Measurements from ENCODE around the gene NAV2. TPM values are rescaled to one million over a fixed set of nuclear protein-coding genes. Genes with fewer than 3 reads are reported as not detected.

Gene NAV2
- total and polyA plus RNA-seq, 4 experiments from 2014 or later: 1.1 to 6.2 (median 4.2) TPM; not detected in 1

DNA sequence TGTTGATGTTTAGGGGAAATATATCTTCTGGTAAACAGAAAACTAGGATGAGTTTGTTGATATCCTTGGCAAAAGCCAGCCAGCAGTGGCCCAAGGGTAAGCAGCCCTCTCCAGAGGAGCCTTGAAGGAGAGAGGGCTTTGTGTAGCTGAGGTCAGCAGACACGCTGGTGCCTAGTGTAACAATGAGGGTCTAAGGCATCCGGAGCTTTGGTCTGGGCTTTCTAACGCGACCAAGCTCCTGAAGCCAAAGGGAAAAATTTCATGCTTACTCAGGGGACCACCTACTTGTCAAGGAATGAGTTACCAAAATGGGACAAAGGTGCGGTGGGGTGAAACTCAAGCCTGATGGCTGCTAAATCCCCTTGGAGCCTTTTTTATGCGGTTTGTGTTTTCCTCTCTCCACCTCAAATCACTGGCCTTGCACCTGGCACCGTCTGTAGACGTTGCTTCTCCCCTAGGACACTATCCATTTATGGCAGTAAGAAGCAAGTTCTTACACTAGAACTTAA lies 312.7 kb downstream of the NAV2 start:
- Mint-ChIP-seq H3K27ac (no peak overlapping the region), H3K9me3 (no peaks in the 10 kb centered on the region), H3K4me3 (no peak overlapping the region), H3K27me3 (no peaks in the 10 kb centered on the region), H3K36me3 (no peaks in the 10 kb centered on the region), H3K4me1 (no peaks in the 10 kb centered on the region)
- CTCF ChIA-PET (ENCODE audit: partially characterized antibody): no interaction called here
- no peak overlapping the region for H3K27ac ChIP-seq (ENCODE audit: low read depth, low read length)
- no peak for DNase-seq
- H3K27me3 ChIP-seq (ENCODE audit: insufficient read depth, low read length): no peaks in the 10 kb centered on the region
- intact Hi-C loops (cut with micrococcal nuclease): no loop called here
- POLR2A ChIA-PET (ENCODE audit: partially characterized antibody): no interaction called here
- H3K4me3 ChIP-seq (ENCODE audit: low read length in 2 of 2): no peak overlapping the region
- no peaks in the 10 kb centered on the region for H3K36me3 ChIP-seq (ENCODE audit: insufficient read depth, low read length)
- no peaks in the 10 kb centered on the region for H3K4me1 ChIP-seq (ENCODE audit: insufficient read depth, low read length)
- no peaks in the 10 kb centered on the region for H3K9me3 ChIP-seq (ENCODE audit: control insufficient read depth in 1 of 2, low read length in 2 of 2)

DNA sequence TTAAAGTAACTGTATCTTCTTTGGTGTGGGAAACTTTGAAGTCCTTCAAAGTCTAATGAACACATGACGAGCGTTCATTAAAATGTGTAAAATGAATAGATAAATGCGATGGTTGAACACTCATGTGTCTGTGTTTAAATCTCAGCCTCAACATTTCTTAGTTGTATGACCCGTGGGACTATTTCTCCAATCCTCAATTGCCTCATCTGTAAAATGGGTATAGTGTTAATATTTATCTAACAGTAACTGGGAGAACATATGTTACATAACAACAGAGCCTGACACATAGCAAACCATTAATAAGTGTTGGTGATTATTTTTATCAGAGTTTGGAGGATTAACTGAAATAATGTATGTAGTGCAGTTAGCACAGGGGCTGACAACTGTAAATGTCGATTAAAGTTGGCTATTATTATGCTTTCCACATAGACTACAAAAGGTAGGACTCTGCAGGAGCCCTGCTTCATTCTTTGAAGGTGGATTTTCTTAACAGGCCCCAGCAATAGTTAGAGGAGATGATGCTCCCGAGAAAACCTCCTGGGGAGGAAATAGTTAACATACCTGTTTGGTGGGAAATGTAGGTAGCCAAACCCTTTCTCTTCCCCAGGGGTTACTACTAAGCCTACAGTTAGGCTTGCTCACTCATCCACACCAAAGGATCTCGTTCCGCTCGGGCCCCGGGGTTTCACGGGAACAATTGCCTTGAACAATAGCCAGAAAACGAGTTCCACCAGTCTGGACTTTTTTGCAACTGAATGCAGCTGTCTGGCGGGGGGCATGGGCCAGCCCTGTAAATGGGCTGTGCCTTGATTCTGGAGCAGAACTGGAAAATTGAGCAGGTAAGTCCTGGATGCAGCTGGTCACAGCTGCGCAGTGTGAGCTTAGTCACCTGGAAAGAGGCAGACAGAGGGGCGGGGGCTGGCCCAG lies 314.3 kb downstream of the NAV2 start:
- POLR2A ChIA-PET (ENCODE audit: partially characterized antibody): no interaction called here
- intact Hi-C loops (cut with micrococcal nuclease): no loop called here

GRCh38 chr11:20027556-20028013 lies 314.9 kb downstream of the NAV2 start:
- no peaks in the 10 kb centered on the region for H3K9me3 Mint-ChIP-seq
- Histone ChIP-seq H3K4me1 (ENCODE audit: insufficient read depth, low read length) (no peaks in the 10 kb centered on the region), H3K4me3 (ENCODE audit: low read length in 2 of 2) (no peak overlapping the region), H3K36me3 (ENCODE audit: insufficient read depth, low read length) (no peaks in the 10 kb centered on the region), H3K9me3 (ENCODE audit: control insufficient read depth in 1 of 2, low read length in 2 of 2) (no peaks in the 10 kb centered on the region), H3K27ac (ENCODE audit: low read depth, low read length) (no peak overlapping the region), H3K27me3 (ENCODE audit: insufficient read depth, low read length) (no peaks in the 10 kb centered on the region)
- ChIA-PET POLR2A (ENCODE audit: partially characterized antibody) (no interaction called here), CTCF (ENCODE audit: partially characterized antibody) (no interaction called here)
- DNase-seq: no peak
- H3K27me3 Mint-ChIP-seq: peaks cover 0 to 2% of the 10 kb centered on the region in 2 donors
- intact Hi-C loops (cut with micrococcal nuclease): no loop called here
- H3K27ac Mint-ChIP-seq: no peak overlapping the region
- no peaks in the 10 kb centered on the region for H3K4me1 Mint-ChIP-seq
- H3K4me3 Mint-ChIP-seq: no peak overlapping the region
- H3K36me3 Mint-ChIP-seq: no peaks in the 10 kb centered on the region

More for the DNA sequence above, 314.3 kb downstream of the NAV2 start:
- CTCF ChIA-PET (ENCODE audit: partially characterized antibody): no interaction called here
- Mint-ChIP-seq H3K27me3 (peaks cover 0 to 2% of the 10 kb centered on the region in 2 donors), H3K4me1 (no peaks in the 10 kb centered on the region), H3K4me3 (no peak overlapping the region), H3K9me3 (no peaks in the 10 kb centered on the region), H3K36me3 (no peaks in the 10 kb centered on the region), H3K27ac (no peak overlapping the region)
- H3K4me1 ChIP-seq (ENCODE audit: insufficient read depth, low read length): no peaks in the 10 kb centered on the region
- no peak overlapping the region for H3K4me3 ChIP-seq (ENCODE audit: low read length in 2 of 2)
- H3K27ac ChIP-seq (ENCODE audit: low read depth, low read length): no peak overlapping the region
- DNase-seq: no peak
- no peaks in the 10 kb centered on the region for H3K36me3 ChIP-seq (ENCODE audit: insufficient read depth, low read length)
- H3K9me3 ChIP-seq (ENCODE audit: control insufficient read depth in 1 of 2, low read length in 2 of 2): no peaks in the 10 kb centered on the region
- no peaks in the 10 kb centered on the region for H3K27me3 ChIP-seq (ENCODE audit: insufficient read depth, low read length)

- ChIA-PET CTCF (ENCODE audit: partially characterized antibody) (no interaction called here), POLR2A (ENCODE audit: partially characterized antibody) (no interaction called here)
- H3K9me3 ChIP-seq (ENCODE audit: control insufficient read depth in 1 of 2, low read length in 2 of 2): no peaks in the 10 kb centered on the region
- H3K27me3 ChIP-seq (ENCODE audit: insufficient read depth, low read length): no peaks in the 10 kb centered on the region
- Mint-ChIP-seq H3K9me3 (no peaks in the 10 kb centered on the region), H3K27ac (no peak overlapping the region), H3K27me3 (peaks cover 0 to 2% of the 10 kb centered on the region in 2 donors), H3K36me3 (no peaks in the 10 kb centered on the region), H3K4me1 (no peaks in the 10 kb centered on the region), H3K4me3 (no peak overlapping the region)
- intact Hi-C loops (cut with micrococcal nuclease): no loop called here
- no peak overlapping the region for H3K27ac ChIP-seq (ENCODE audit: low read depth, low read length)
- DNase-seq: no peak
- no peaks in the 10 kb centered on the region for H3K4me1 ChIP-seq (ENCODE audit: insufficient read depth, low read length)
- H3K4me3 ChIP-seq (ENCODE audit: low read length in 2 of 2): no peak overlapping the region
- no peaks in the 10 kb centered on the region for H3K36me3 ChIP-seq (ENCODE audit: insufficient read depth, low read length)
These were observed 316.6 kb downstream of the NAV2 start for GRCh38 chr11:20029193-20029592.

- CTCF ChIA-PET (ENCODE audit: partially characterized antibody): no interaction called here
These were observed 317.8 kb downstream of the NAV2 start for GRCh38 chr11:20030472-20030871.

DNA sequence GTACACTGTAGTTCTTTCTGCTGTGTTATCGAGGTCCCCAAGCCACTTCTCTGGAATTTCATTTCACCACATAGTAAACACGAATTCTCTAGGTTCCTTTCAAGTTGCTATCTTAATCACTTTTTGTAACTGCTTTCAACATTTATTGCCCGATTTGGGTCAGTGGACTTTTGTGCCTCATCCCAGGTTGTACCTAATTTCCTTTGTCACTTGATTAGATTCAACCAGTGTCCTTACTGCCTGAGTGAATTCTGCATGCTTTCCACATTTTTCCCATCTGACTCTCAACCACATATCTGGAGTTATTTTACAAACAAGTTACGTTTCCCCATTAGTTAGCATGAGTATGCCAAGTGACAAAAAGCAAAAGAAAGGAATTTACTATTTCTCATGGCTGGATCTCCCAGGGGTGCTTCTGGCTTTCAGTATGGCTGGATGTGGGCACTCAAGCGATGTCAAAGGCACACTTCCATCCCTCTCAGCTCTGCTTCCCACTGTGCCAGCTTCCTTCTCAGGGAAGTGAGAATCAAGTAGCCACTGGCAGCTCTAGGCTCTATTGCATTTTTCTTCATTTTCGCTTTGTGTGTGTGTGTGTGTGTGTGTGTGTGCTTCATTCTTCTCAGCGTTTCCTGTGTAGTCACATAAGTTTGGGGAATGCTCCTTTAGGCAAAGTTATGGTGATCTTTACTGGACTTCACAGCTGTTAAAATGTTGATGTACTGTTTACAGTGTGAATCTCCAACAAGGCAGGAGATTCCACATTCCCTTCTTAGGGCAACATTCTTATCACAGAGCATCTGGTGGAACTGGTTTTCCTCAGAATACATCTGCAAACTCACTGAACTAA lies 318.7 kb downstream of the NAV2 start:
- peaks cover 0 to 2% (median 0%) of the 10 kb centered on the region in 8 donors for H3K9me3 Mint-ChIP-seq
- H3K4me1 Mint-ChIP-seq: no peaks in the 10 kb centered on the region
- no peaks in the 10 kb centered on the region for H3K36me3 ChIP-seq (ENCODE audit: insufficient read depth, low read length)
- no peak overlapping the region for H3K27ac Mint-ChIP-seq
- intact Hi-C loops (cut with micrococcal nuclease): no loop called here
- no peaks in the 10 kb centered on the region for H3K27me3 ChIP-seq (ENCODE audit: insufficient read depth, low read length)
- no peak overlapping the region for H3K27ac ChIP-seq (ENCODE audit: low read depth, low read length)
- no peak for DNase-seq
- H3K9me3 ChIP-seq (ENCODE audit: control insufficient read depth in 1 of 2, low read length in 2 of 2): no peaks in the 10 kb centered on the region
- H3K36me3 Mint-ChIP-seq: no peaks in the 10 kb centered on the region
- no peak overlapping the region for H3K4me3 ChIP-seq (ENCODE audit: low read length in 2 of 2)
- no peaks in the 10 kb centered on the region for H3K4me1 ChIP-seq (ENCODE audit: insufficient read depth, low read length)
- H3K27me3 Mint-ChIP-seq: peaks cover 0 to 2% of the 10 kb centered on the region in 2 donors
- H3K4me3 Mint-ChIP-seq: no peak overlapping the region
- ChIA-PET CTCF (ENCODE audit: partially characterized antibody) (no interaction called here), POLR2A (ENCODE audit: partially characterized antibody) (interaction anchor here (0.6 kb wide), 1 partner anchor 19 kb away, joined by 3 read pairs; no protein-coding TSS in a partner anchor)

More at GRCh38 chr11:20030472-20030871, 317.8 kb downstream of the NAV2 start:
- Mint-ChIP-seq H3K27ac (no peak overlapping the region), H3K36me3 (no peaks in the 10 kb centered on the region), H3K9me3 (peaks cover 0 to 2% (median 0%) of the 10 kb centered on the region in 8 donors), H3K27me3 (peaks cover 0 to 2% of the 10 kb centered on the region in 2 donors), H3K4me1 (no peaks in the 10 kb centered on the region), H3K4me3 (no peak overlapping the region)
- Histone ChIP-seq H3K27me3 (ENCODE audit: insufficient read depth, low read length) (no peaks in the 10 kb centered on the region), H3K4me1 (ENCODE audit: insufficient read depth, low read length) (no peaks in the 10 kb centered on the region), H3K27ac (ENCODE audit: low read depth, low read length) (no peak overlapping the region), H3K36me3 (ENCODE audit: insufficient read depth, low read length) (no peaks in the 10 kb centered on the region), H3K9me3 (ENCODE audit: control insufficient read depth in 1 of 2, low read length in 2 of 2) (no peaks in the 10 kb centered on the region), H3K4me3 (ENCODE audit: low read length in 2 of 2) (no peak overlapping the region)
- POLR2A ChIA-PET (ENCODE audit: partially characterized antibody): no interaction called here
- no peak for DNase-seq
- intact Hi-C loops (cut with micrococcal nuclease): no loop called here

DNA sequence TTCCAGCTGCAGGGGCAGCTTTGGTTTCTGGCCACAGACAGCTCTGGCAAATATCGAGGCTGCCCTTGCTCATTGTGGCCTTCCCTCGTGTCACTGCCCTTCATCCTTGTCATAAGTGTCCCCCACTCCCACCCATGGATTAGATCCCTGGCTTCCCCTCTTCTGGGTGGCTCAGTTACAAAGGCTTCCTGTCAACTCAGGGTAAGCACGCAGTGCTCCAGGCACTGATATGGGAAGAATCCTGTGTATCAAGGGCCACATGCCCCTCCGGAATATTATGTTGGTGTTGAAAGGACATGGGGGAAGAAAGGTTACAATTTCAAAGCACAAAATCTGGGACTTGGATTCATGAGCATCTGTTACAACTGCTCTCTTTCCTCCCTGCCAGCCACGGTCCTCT lies 319.5 kb downstream of the NAV2 start:
- DNase-seq: no peak
- Mint-ChIP-seq H3K4me1 (no peaks in the 10 kb centered on the region), H3K4me3 (no peak overlapping the region), H3K27ac (no peak overlapping the region), H3K9me3 (peaks cover 0 to 2% (median 0%) of the 10 kb centered on the region in 8 donors), H3K27me3 (peaks cover 0 to 2% of the 10 kb centered on the region in 2 donors), H3K36me3 (no peaks in the 10 kb centered on the region)
- intact Hi-C loops (cut with micrococcal nuclease): no loop called here
- ChIA-PET POLR2A (ENCODE audit: partially characterized antibody) (no interaction called here), CTCF (ENCODE audit: partially characterized antibody) (no interaction called here)
- no peaks in the 10 kb centered on the region for H3K9me3 ChIP-seq (ENCODE audit: control insufficient read depth in 1 of 2, low read length in 2 of 2)
- H3K4me3 ChIP-seq (ENCODE audit: low read length in 2 of 2): no peak overlapping the region
- H3K36me3 ChIP-seq (ENCODE audit: insufficient read depth, low read length): no peaks in the 10 kb centered on the region
- H3K27ac ChIP-seq (ENCODE audit: low read depth, low read length): no peak overlapping the region
- no peaks in the 10 kb centered on the region for H3K4me1 ChIP-seq (ENCODE audit: insufficient read depth, low read length)
- no peaks in the 10 kb centered on the region for H3K27me3 ChIP-seq (ENCODE audit: insufficient read depth, low read length)

Measured in CD4-positive, alpha-beta memory T cell (primary cell).